Amniotic epithelial cell (primary cell): Measurements from ENCODE around the gene RFX1.
A peak's percentile ranks its signal among the peaks of the same experiment; 100 is the strongest.
"Not testable (repeated sequence)": the region's sequence is repeated elsewhere in the genome, so short reads cannot be mapped to it uniquely, and the experiment has no call there.

Experiments
- DNase-seq: peaks from one replicate; pipeline ENCODE4 v3.0.0-alpha.2; 2010; ENCODE audit warnings: low read depth

RFX1 gene

DNA sequence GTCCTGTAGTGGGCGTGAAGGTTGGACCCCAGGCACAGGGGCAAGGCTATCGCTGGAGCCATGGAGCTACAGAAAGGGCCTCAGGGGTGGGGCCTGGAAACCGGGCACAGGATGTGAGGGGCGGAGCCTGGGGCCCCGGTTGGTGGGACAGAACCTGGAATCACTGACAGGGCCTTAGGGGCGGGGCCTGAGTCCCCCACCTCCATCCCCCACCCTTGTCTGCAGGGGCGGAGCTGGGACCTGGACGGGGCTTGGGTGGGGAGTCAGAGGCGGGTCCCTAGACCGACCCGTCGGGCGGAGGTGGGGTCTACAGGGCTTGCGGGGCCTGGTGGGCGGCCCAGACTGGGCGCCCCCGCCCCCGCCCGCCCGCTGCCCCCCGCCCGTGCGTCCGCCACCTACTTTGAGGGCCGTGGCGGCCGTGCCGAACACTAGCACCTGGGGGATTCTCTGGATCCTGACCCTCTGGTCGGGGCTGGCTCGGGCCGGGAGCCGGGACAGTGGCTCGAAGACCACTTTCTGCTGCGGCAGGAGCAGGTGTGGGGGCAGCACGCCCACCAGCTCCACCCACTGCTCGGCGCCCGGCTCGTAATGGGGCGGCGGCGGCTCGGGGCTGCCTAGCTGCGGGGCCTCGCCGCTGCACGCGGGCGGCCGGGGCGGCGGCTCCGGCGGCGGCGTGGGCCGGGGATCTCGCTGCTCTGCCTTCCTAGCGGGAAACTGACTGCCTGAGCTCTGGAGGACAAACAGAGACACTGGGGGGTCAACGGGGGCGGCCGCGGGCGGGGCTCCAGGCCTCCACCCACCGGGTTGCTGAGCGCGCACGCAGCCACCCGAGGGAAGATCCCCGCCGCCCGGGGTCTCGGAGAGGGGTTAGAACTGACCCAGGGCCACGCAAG lies 27.5 kb downstream of the RFX1 start:
- peak; percentile 53 for DNase-seq

DNA sequence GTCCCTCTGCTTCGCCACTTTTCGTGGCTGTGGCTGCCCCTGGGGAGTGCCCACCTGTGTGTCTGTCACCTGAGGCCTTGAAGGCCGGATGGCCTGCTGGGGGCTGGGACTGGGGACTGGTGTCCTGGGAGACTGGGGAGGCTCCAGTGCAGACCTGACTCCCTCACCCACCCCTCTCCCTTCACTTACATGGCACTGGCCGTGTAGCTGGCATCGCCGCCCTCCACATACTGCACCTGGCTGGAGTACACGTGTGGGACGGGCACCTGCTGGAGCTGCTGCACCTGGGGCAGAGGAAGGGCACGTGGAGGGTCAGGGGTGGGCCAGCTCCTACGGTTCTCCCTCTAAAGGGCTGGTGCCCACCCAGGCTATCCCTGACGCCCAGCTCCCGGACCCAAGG lies 28.3 kb downstream of the RFX1 start:
- DNase-seq, result no peak

GRCh38 chr19:13976446-13976845 lies 29.7 kb downstream of the RFX1 start:
- DNase-seq, result no peak

GRCh38 chr19:13975870-13976269 lies 30.2 kb downstream of the RFX1 start:
- DNase-seq, result no peak

DNA sequence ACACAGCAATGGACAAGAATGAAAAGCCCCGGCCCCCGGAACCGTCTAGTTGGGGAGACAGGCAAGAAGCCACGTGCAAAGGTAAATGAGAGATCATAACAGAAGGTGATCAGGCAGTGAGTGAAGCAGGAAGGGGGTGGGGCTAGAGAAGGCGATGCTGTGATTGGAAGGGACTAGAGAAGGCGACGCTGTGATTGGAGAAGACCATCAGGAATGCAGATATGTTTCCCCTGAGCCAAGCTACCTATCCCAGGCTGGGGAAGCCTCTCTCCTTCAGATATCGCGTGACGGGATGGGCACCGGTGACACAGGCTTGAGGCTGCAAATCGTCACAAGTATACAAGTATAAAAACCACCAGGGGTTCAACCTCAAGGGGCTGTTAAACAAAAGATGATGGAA lies 32.0 kb downstream of the RFX1 start:
- DNase-seq, result peak; percentile 60

DNA sequence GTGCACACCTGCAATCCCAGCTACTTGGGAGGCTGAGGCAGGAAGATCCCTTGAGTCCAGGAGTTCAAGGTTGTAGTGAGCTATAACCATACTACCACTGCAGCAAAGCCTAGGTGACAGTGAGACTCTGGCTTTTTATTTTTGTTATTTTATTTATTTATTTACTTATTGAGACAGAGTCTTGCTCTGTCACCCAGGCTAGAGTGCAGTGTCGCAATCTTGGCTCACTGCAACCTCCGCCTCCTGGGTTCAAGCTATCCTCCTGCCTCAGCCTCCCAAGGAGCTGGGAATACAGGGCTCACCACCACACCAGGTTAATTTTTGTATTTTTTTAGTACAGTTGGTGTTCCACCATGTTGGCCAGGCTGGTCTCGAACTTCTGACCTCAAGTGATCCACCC lies 32.6 kb downstream of the RFX1 start:
- not testable (repeated sequence) for DNase-seq

DNA sequence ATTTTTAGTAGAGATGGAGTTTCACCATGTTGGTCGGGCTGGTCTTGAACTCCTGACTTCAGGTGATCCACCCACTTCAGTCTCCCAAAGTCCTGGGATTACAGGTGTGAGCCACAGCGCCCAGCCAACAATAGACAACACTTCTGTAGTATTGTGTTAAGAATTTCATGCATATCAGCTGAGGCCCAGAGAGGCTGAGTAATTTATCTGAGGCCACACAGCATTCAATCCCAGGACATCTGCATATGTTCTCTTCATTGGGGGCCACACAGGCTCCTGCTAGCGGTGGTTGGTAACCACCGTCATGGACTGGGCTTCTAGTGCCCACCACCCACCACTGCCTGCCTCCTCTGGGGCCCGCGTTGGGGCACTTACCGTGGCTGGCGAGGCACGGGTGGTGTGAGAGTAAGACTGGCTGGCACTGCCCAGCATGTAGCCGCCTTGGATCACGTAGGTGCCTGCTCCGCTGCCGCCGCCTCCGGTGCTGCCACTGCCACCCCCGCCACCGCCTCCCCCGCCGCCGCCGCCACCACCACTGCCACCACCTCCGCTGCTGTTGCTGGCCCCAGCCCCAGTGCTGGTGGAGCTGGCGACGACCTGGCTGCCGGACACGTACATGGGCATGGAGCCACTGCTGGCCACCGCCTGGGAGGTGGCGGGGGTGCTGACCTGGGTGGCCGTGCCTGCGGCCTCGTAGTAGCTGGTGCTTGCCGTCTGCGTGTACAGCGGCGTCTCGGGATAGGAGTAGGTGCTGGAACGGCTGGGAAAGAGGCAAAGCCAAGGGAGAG lies 33.6 kb downstream of the RFX1 start:
- DNase-seq, result no peak

GRCh38 chr19:13971868-13972267 lies 34.3 kb downstream of the RFX1 start:
- not testable (repeated sequence) for DNase-seq

- DNase-seq, result no peak
Measured at GRCh38 chr19:13969897-13970296, 36.2 kb downstream of the RFX1 start.

- no peak for DNase-seq
Measured at GRCh38 chr19:13968999-13969398, 37.1 kb downstream of the RFX1 start.

DNA sequence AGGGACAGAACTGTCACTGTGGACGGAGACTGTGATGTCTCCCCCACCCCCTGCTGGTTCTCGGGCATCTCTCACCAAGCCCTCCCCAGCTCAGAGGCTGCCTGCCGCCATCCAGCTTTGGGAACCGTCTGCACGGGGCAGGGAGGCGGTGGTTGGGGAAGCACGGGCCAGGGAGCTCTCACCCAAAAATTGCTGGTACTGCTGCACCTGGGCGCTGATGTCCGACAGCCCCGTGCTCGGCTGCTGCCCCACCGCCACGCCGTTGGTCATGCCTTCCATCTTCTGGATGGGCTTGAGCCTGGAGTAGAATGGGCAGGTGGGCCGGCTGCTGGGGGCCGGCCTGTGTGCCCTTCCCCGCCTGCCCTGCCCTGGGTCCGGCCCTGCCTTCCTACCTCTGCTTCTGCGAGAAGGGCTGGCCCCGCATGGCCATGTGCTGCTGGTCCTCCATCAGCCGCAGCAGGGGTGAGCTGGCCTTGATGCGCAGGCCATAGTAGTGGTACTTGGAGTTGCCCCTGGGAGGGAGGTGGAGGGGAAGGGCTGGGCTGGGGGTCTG lies 37.7 kb downstream of the RFX1 start:
- no peak for DNase-seq

DNA sequence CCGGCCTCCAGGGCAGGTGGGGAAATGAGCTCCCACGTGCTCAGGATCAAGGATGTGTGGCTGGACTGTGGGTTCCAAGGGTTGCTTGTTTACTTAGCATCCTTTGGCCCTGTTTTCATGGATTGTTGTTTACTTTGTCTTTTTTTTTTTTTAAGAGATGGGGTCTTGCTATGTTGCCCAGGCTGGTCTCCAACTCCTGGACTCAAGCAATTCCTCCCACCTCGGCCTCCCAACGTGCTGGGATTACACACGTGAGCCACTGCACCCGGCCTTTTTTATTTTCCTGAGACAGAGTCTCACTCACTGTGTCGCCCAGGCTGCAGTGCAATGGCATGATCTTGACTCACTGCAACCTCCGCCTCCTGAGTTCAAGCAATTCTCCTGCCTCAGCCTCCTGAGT lies 38.9 kb downstream of the RFX1 start:
- not testable (repeated sequence) for DNase-seq

GRCh38 chr19:13966684-13967128 lies 39.4 kb downstream of the RFX1 start:
- DNase-seq, result no peak

DNA sequence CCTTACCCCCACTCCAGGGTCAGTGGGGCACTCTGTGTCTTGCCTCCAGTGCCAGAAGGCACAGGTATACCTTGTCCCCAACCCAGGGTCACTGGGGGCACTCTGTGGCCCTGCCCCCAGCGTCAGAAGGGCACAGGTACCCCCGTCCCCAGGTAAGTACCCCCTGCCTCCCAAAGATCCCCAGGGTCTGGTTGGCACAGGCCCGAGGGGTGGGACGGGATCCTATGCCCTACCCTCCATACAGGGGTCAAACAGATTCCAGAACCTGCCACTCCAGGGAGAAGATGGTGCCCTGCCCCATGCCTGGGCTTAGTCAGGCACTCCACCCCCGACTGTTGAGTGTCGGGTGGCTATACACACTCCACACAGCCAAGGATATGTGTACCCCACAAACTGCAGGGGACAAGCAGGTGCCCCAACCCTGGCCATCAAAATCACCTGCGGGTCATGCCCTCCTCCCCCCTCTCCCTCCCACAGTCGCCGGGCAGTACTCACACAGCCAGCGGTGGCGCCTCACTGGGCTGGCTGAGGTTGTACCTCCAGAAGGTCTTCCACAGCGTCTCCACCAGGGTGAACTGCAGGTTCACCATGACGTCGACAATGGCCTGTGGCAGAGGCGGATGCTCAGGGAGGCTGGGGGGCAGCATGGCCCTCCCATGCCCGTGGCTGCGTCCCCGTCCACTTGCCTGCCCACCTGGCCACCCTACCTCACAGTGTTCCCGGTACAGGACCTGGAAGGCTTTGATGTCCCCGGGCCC lies 40.0 kb downstream of the RFX1 start:
- no peak for DNase-seq

- no peak for DNase-seq
Measured at GRCh38 chr19:13965377-13965896, 40.7 kb downstream of the RFX1 start.

GRCh38 chr19:13964776-13965175 lies 41.3 kb downstream of the RFX1 start:
- DNase-seq, result no peak

DNA sequence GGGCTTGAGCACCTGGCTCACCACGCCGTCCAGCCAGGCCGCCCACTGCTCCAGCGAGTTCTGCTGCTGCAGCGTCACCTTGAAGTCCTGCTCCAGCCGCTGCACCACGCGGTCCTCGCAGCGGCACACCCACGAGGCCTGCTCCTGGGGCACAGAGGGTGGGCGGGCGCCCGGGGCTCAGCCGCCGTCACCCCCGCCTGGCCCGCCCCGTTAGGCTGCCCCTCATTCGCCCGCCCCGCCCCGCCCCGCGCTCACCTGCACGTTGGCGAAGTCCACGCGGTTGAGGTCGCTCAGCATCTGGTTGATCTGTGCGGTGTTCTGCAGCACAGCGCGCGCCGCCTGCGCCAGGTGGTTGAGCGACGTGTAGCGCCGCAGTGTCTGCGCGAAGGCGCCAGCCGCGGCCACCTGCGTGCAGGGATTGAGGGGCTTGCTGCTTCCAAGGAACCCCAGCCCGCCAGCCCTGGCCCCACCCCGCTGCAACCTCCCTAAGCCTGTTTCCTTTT lies 42.5 kb downstream of the RFX1 start:
- DNase-seq, result no peak

GRCh38 chr19:13962699-13963602 lies 43.2 kb downstream of the RFX1 start:
- DNase-seq, result peak; percentile 39

GRCh38 chr19:13961826-13962698 lies 44.1 kb downstream of the RFX1 start:
- DNase-seq, result no peak
